ENCODE data around the gene HIP1R. TPM values are rescaled to one million over a fixed set of nuclear protein-coding genes. Genes with fewer than 3 reads are reported as not detected.
A peak's percentile ranks its signal among the peaks of the same experiment; 100 is the strongest.
"Not testable (repeated sequence)": the region's sequence is repeated elsewhere in the genome, so short reads cannot be mapped to it uniquely, and the experiment has no call there.

The HIP1R gene
- total and polyA plus RNA-seq, 2 donors: 23.8 to 49.0 TPM

- H3K4me1 ChIP-seq (ENCODE audit: control insufficient read depth in 2 of 2, insufficient read depth in 2 of 2, low read length in 2 of 2): peaks cover 36 to 83% of the 10 kb centered on the region in 2 donors
- H3K4me3 ChIP-seq (ENCODE audit: low read length in 2 of 2): not testable (repeated sequence)
- 97% methylated on average over 9 of the region's 9 CpGs for WGBS
Measured at GRCh38 chr12:122892724-122893123, 57.5 kb downstream of the HIP1R start.

GRCh38 chr12:122893208-122894153 lies 58.2 kb downstream of the HIP1R start:
- Histone ChIP-seq H3K9me3 (ENCODE audit: control insufficient read depth in 2 of 2, insufficient read depth in 1 of 2, low read length in 1 of 2) (peaks cover 1 to 2% of the 10 kb centered on the region in 2 donors), H3K27ac (ENCODE audit: low read depth in 1 of 2, low read length in 1 of 2) (peak overlapping the region in 1 of 2 donors; percentile 38), H3K36me3 (ENCODE audit: control insufficient read depth in 2 of 2, insufficient read depth in 2 of 2, low read length in 1 of 2) (peaks cover 0 to 4% of the 10 kb centered on the region in 2 donors), H3K4me1 (ENCODE audit: control insufficient read depth in 2 of 2, insufficient read depth in 2 of 2, low read length in 2 of 2) (peaks cover 34 to 85% of the 10 kb centered on the region in 2 donors), H3K27me3 (ENCODE audit: control insufficient read depth in 2 of 2, insufficient read depth in 1 of 2, low read length in 1 of 2) (no peaks in the 10 kb centered on the region), H3K4me3 (ENCODE audit: low read length in 2 of 2) (no peak overlapping the region)
- 92% methylated on average over 7 of the region's 7 CpGs for WGBS
- no peak for DNase-seq (ENCODE audit: low read depth in 6 of 9, low spot score in 9 of 9)

More at GRCh38 chr12:122892724-122893123, 57.5 kb downstream of the HIP1R start:
- H3K9me3 ChIP-seq (ENCODE audit: control insufficient read depth in 2 of 2, insufficient read depth in 1 of 2, low read length in 1 of 2); DNase-seq (ENCODE audit: low read depth in 6 of 9, low spot score in 9 of 9); H3K27me3 ChIP-seq (ENCODE audit: control insufficient read depth in 2 of 2, insufficient read depth in 1 of 2, low read length in 1 of 2); H3K36me3 ChIP-seq (ENCODE audit: control insufficient read depth in 2 of 2, insufficient read depth in 2 of 2, low read length in 1 of 2): not testable (repeated sequence)
- H3K27ac ChIP-seq (ENCODE audit: low read depth in 1 of 2, low read length in 1 of 2): peak overlapping the region in 1 of 2 donors; percentile 27

- Histone ChIP-seq H3K9me3 (ENCODE audit: control insufficient read depth in 2 of 2, insufficient read depth in 1 of 2, low read length in 1 of 2) (peaks cover 1 to 2% of the 10 kb centered on the region in 2 donors), H3K36me3 (ENCODE audit: control insufficient read depth in 2 of 2, insufficient read depth in 2 of 2, low read length in 1 of 2) (peaks cover 0 to 4% of the 10 kb centered on the region in 2 donors), H3K4me3 (ENCODE audit: low read length in 2 of 2) (peak overlapping the region; percentile 79 to 99), H3K27me3 (ENCODE audit: control insufficient read depth in 2 of 2, insufficient read depth in 1 of 2, low read length in 1 of 2) (no peaks in the 10 kb centered on the region), H3K4me1 (ENCODE audit: control insufficient read depth in 2 of 2, insufficient read depth in 2 of 2, low read length in 2 of 2) (peaks cover 33 to 84% of the 10 kb centered on the region in 2 donors), H3K27ac (ENCODE audit: low read depth in 1 of 2, low read length in 1 of 2) (peak overlapping the region; percentile 69 to 93)
- DNase-seq (ENCODE audit: low read depth in 6 of 9, low spot score in 9 of 9): peak in 1 of 9 donors; percentile 52
- 33% methylated on average over 15 of the region's 15 CpGs for WGBS
Measured at GRCh38 chr12:122894193-122895121, 59.2 kb downstream of the HIP1R start.

GRCh38 chr12:122895320-122895703 lies 60.1 kb downstream of the HIP1R start:
- peak in 1 of 9 donors; percentile 45 for DNase-seq (ENCODE audit: low read depth in 6 of 9, low spot score in 9 of 9)
- WGBS: 2% methylated on average over 9 of the region's 9 CpGs

DNA sequence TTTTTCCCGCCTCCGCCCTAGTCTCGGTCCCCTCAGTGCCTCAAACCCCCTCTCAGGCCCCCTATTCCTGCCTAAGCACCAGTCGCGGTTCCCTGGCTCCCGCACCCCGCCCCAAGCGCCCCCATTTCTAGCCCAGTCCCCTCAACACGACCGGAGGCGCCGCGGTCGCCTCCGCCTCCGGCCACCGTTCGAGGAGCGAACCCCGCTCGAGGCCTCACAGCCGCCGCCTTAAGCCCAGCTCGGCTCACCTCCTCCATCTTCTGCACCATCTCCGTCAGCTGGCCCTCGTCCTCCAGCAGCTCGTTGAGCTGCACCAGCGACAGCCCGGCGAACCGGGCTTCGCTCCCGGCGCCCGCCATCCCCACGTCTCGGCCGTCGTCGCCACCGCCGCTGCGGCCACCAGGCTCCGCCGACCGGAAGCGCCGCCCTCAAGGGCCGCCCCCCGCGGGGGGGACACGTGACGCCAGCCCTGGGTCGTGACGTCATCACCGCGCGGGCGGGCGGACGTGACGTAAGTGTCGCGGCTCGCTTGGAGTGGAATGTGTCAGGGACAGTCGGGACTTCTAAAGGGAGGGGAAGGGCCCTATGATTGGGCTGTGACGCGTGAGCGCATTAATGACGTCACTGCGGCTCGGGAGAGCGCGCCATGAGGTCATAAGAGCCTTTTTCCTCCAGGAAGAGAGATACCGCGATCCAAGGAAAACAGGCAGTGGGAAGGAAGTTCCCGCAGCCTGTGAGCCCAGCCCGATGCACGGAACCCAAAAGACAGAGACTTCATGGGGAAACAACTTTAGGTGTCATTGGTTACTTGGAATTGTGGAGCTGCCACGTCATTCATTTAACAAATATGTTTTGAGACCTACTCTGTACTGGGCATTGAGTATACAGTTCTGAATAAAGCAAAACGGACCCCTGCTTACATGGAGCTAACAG lies 60.7 kb downstream of the HIP1R start, which contains the start of gene VPS37B:
Gene VPS37B, minus strand, starts transcription at position 421 of the 933 bp plus-strand sequence. Its CDS starts 62 bp downstream, at position 359.
- no peaks in the 10 kb centered on the region for H3K27me3 ChIP-seq (ENCODE audit: control insufficient read depth in 2 of 2, insufficient read depth in 1 of 2, low read length in 1 of 2)
- 10% methylated on average over 81 of the region's 81 CpGs for WGBS
- peaks cover 1 to 2% of the 10 kb centered on the region in 2 donors for H3K9me3 ChIP-seq (ENCODE audit: control insufficient read depth in 2 of 2, insufficient read depth in 1 of 2, low read length in 1 of 2)
- peak within 1 kb of the TSS; percentile 79 to 99 for H3K4me3 ChIP-seq (ENCODE audit: low read length in 2 of 2)
- DNase-seq (ENCODE audit: low read depth in 6 of 9, low spot score in 9 of 9): peak in 3 of 9 donors; percentile 81 to 88 (median 84)
- peaks cover 0 to 4% of the 10 kb centered on the region in 2 donors for H3K36me3 ChIP-seq (ENCODE audit: control insufficient read depth in 2 of 2, insufficient read depth in 2 of 2, low read length in 1 of 2)
- peaks cover 22 to 76% of the 10 kb centered on the region in 2 donors for H3K4me1 ChIP-seq (ENCODE audit: control insufficient read depth in 2 of 2, insufficient read depth in 2 of 2, low read length in 2 of 2)
- peak within 1 kb of the TSS; percentile 69 to 93 for H3K27ac ChIP-seq (ENCODE audit: low read depth in 1 of 2, low read length in 1 of 2)

More at GRCh38 chr12:122895320-122895703, 60.1 kb downstream of the HIP1R start:
- Histone ChIP-seq H3K36me3 (ENCODE audit: control insufficient read depth in 2 of 2, insufficient read depth in 2 of 2, low read length in 1 of 2) (peaks cover 0 to 4% of the 10 kb centered on the region in 2 donors), H3K27me3 (ENCODE audit: control insufficient read depth in 2 of 2, insufficient read depth in 1 of 2, low read length in 1 of 2) (no peaks in the 10 kb centered on the region), H3K27ac (ENCODE audit: low read depth in 1 of 2, low read length in 1 of 2) (peak overlapping the region; percentile 69 to 93), H3K9me3 (ENCODE audit: control insufficient read depth in 2 of 2, insufficient read depth in 1 of 2, low read length in 1 of 2) (peaks cover 1 to 2% of the 10 kb centered on the region in 2 donors), H3K4me3 (ENCODE audit: low read length in 2 of 2) (peak overlapping the region; percentile 79 to 99), H3K4me1 (ENCODE audit: control insufficient read depth in 2 of 2, insufficient read depth in 2 of 2, low read length in 2 of 2) (peaks cover 27 to 83% of the 10 kb centered on the region in 2 donors)

DNA sequence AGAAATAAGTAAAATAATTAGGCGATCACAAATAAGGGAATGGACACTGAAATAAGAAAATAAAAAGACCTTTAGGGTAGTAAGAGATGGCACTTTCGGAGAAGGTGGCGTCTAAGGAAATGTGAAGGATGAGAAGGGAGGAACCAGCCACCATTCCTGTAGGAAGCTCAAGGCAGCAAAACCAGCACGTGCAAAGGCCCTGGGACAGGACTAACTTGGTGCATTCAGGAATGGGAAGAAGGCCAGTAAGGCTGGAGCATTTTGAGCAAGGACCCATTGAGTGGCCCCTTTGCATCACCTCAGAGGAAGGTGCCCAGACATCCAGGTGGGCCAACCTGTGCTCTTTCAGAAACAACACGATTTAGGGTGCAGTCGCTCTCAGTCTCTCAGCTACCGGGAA lies 61.4 kb downstream of the HIP1R start:
- no peaks in the 10 kb centered on the region for H3K27me3 ChIP-seq (ENCODE audit: control insufficient read depth in 2 of 2, insufficient read depth in 1 of 2, low read length in 1 of 2)
- peaks cover 1 to 2% of the 10 kb centered on the region in 2 donors for H3K9me3 ChIP-seq (ENCODE audit: control insufficient read depth in 2 of 2, insufficient read depth in 1 of 2, low read length in 1 of 2)
- no peak overlapping the region for H3K27ac ChIP-seq (ENCODE audit: low read depth in 1 of 2, low read length in 1 of 2)
- no peak overlapping the region for H3K4me3 ChIP-seq (ENCODE audit: low read length in 2 of 2)
- no peak for DNase-seq (ENCODE audit: low read depth in 6 of 9, low spot score in 9 of 9)
- H3K4me1 ChIP-seq (ENCODE audit: control insufficient read depth in 2 of 2, insufficient read depth in 2 of 2, low read length in 2 of 2): peaks cover 22 to 70% of the 10 kb centered on the region in 2 donors
- 98% methylated on average over 7 of the region's 7 CpGs for WGBS
- H3K36me3 ChIP-seq (ENCODE audit: control insufficient read depth in 2 of 2, insufficient read depth in 2 of 2, low read length in 1 of 2): peaks cover 0 to 4% of the 10 kb centered on the region in 2 donors

- H3K27me3 ChIP-seq (ENCODE audit: control insufficient read depth in 2 of 2, insufficient read depth in 1 of 2, low read length in 1 of 2): no peaks in the 10 kb centered on the region
- peaks cover 15 to 49% of the 10 kb centered on the region in 2 donors for H3K4me1 ChIP-seq (ENCODE audit: control insufficient read depth in 2 of 2, insufficient read depth in 2 of 2, low read length in 2 of 2)
- WGBS: over 99% methylated on average over 6 of the region's 6 CpGs
- no peaks in the 10 kb centered on the region for H3K36me3 ChIP-seq (ENCODE audit: control insufficient read depth in 2 of 2, insufficient read depth in 2 of 2, low read length in 1 of 2)
- no peak overlapping the region for H3K27ac ChIP-seq (ENCODE audit: low read depth in 1 of 2, low read length in 1 of 2)
- peaks cover 1 to 2% of the 10 kb centered on the region in 2 donors for H3K9me3 ChIP-seq (ENCODE audit: control insufficient read depth in 2 of 2, insufficient read depth in 1 of 2, low read length in 1 of 2)
- H3K4me3 ChIP-seq (ENCODE audit: low read length in 2 of 2): no peak overlapping the region
- no peak for DNase-seq (ENCODE audit: low read depth in 6 of 9, low spot score in 9 of 9)
Measured at GRCh38 chr12:122899887-122900286, 64.6 kb downstream of the HIP1R start.
